GM18498 (cell line): ENCODE data around the gene CDHR2.

Experiments
- ATAC-seq: cut with Tn5 transposase; IDR thresholded peaks from one replicate; pipeline ENCODE4 v1.9.1; 2021; ENCODE audit warnings: mild to moderate bottlenecking, moderate library complexity; ENCODE audit not compliant: unreplicated experiment

Gene CDHR2

GRCh38 chr5:176548967-176549444, at the start of gene CDHR2:
Gene CDHR2, plus strand, starts transcription at chr5:176549342. Its CDS starts 16,011 bp downstream, at chr5:176565353.
- no peak for ATAC-seq

- no peak for ATAC-seq
These were observed 48.6 kb upstream of the CDHR2 start for GRCh38 chr5:176500511-176500910.

GRCh38 chr5:176501333-176501732, 47.8 kb upstream of the CDHR2 start:
- no peak for ATAC-seq

- no peak for ATAC-seq
These were observed 45.6 kb upstream of the CDHR2 start for GRCh38 chr5:176503496-176503895.

GRCh38 chr5:176507911-176508310, 41.2 kb upstream of the CDHR2 start:
- no peak for ATAC-seq

- ATAC-seq: no peak
These were observed 40.5 kb upstream of the CDHR2 start for GRCh38 chr5:176508603-176509002.

GRCh38 chr5:176513788-176514187, 35.4 kb upstream of the CDHR2 start:
- ATAC-seq: no peak

- no peak for ATAC-seq
These were observed 34.7 kb upstream of the CDHR2 start for GRCh38 chr5:176514244-176514950.

GRCh38 chr5:176515396-176515795, 33.7 kb upstream of the CDHR2 start:
- no peak for ATAC-seq

GRCh38 chr5:176517053-176517661, 32.0 kb upstream of the CDHR2 start:
- ATAC-seq: no peak

GRCh38 chr5:176519810-176520720, 29.1 kb upstream of the CDHR2 start:
- no peak for ATAC-seq

GRCh38 chr5:176521286-176521685, 27.9 kb upstream of the CDHR2 start:
- ATAC-seq: no peak

GRCh38 chr5:176521699-176522263, 27.4 kb upstream of the CDHR2 start:
- ATAC-seq: no peak

GRCh38 chr5:176524138-176524537, 25.0 kb upstream of the CDHR2 start:
- no peak for ATAC-seq

- no peak for ATAC-seq
These were observed 24.2 kb upstream of the CDHR2 start for GRCh38 chr5:176524987-176525386.

- no peak for ATAC-seq
These were observed 23.5 kb upstream of the CDHR2 start for GRCh38 chr5:176525677-176526076.

- ATAC-seq: no peak
These were observed 22.7 kb upstream of the CDHR2 start for GRCh38 chr5:176526462-176526861.

GRCh38 chr5:176527246-176528222, 21.6 kb upstream of the CDHR2 start:
- no peak for ATAC-seq

- ATAC-seq: no peak
These were observed 20.8 kb upstream of the CDHR2 start for GRCh38 chr5:176528301-176528700.

GRCh38 chr5:176528761-176529115, 20.4 kb upstream of the CDHR2 start:
- no peak for ATAC-seq
